GM19023 (cell line): Measurements from ENCODE around the gene AHI1.

Experiments
- ATAC-seq: cut with Tn5 transposase; IDR thresholded peaks from one replicate; pipeline ENCODE4 v1.9.1; 2021; ENCODE audit warnings: mild to moderate bottlenecking, moderate library complexity; ENCODE audit not compliant: unreplicated experiment

Gene AHI1

GRCh38 chr6:135497412-135498184 is at the start of gene AHI1:
AHI1 (minus strand) TSS chr6:135497740; CDS start chr6:135492237, 5,503 bp downstream.
- ATAC-seq = peak; percentile 97

DNA sequence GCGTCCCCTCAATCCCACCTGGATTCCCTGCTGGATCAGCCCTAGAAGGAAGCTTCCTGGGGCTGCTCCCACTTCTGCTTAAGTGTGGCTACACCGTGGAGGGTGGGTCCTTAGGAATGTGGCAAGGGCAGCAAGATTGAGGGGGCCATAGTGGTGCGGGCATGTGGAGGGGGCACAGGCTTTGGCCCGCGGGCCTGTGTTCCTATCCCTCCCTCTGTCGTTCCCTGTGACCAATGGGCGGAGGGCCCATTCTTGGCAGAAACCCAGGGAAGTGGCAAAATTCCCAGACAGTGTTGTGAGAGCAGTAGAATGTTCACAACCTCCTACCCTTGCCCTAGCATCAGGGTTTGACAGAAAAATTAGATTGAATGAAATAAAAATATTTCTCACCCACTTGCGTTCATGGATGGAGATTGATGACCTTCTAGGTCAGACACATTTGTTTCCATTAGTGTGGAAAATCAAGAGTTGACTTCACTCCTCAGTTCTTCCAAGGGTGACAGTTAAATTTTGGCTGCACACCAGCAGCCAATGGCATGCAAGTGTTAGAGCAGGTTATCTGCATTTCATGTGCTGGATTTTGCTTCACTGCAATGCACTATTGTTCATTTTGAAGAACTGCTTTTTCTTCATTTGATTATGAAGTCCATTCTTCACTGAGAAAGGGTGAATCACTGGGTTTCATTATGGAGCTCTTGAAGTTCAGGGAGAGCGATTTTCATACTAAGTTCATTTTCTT is 49.3 kb upstream of the AHI1 start:
- no peak for ATAC-seq

- ATAC-seq = no peak
Measured at GRCh38 chr6:135546206-135546605, 48.7 kb upstream of the AHI1 start.

- ATAC-seq = no peak
Measured at GRCh38 chr6:135540207-135540840, 42.8 kb upstream of the AHI1 start.

- no peak for ATAC-seq
Measured at GRCh38 chr6:135537741-135538301, 40.3 kb upstream of the AHI1 start.

DNA sequence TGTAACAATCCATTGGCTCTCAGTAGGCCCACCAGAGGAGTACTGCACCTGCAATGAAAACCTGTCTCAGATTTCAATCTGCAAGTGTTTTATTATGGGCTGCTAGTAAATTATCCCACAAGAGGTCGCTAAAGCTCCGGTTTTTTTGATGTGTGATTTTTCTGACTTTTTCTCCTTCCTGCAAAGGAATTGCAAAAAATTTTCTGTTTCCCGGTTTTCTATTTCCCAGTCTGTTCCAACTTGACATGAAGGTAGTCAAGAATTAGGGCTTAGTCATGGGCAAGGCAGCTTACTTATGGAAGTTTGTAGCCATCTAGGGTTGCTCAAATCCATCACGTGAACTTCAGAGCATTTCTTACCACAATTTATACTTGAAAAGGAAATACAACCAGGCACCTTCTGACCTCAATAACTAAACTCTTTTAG is 38.5 kb upstream of the AHI1 start:
- no peak for ATAC-seq

DNA sequence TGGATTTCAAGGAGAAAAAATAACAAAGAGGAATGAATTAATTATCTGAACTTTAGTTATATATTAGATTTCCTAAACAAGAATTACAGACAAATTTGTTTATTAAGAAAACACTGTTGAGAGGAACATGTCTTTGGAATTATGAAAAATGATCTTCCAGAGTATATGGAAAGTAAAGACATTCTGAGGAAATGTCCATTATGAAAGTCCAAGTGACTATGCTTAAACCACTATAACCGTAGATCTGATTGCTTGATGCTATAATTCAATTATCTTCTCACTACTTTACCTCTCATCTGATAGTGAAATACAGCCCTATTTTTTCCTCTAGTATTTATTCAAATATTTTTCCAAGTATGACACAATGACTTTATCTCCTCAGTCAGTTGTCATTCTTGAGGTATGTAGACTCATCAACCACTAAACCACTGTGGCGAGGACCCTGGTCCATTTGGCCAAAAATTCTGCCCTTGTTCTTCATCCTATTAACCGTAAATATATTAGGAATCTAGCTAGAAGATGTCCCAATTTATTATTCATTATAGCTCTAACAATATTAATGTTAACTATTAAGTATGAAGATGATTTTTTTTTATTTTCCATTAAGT is 37.3 kb upstream of the AHI1 start:
- no peak for ATAC-seq

DNA sequence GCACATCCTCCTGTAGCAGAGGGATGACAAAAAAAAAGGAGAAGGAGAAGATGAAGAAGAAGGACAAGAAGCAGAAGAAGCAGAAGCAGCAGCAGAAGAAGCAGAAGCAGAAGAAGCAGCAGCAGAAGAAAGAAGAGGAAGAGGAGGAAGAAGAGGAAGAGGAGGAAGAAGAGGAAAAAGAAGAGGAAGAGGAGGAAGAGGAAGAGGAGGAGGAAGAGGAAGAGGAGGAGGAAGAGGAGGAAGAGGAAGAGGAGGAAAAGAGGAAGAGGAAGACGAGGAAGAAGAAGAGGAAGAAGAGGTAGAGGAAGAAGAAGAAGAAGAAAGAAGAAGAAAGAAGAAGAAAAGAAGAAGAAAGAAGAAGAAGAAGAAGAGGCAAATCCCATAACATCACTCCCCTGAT is 35.0 kb upstream of the AHI1 start:
- ATAC-seq = no peak

- ATAC-seq = no peak
Measured at GRCh38 chr6:135531954-135532490, 34.5 kb upstream of the AHI1 start.

DNA sequence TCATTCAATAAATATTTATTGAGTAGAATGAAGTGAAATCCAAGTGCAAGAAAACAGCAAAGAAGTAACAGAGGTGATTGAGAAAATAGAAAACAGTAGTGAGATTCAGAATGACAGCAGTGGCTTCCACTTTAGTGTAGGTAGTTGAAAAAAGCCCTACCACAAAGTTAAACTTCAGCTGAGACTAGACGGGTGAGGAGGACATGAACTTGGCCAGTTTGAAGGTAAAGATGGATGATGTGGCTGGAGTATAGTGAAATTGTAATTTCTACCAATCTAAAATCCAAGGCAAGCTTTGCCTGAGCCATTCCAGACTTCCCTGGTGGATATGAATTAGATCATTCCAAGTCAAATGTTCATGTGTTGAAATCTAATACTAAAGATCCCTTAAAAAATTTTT is 32.6 kb upstream of the AHI1 start:
- no peak for ATAC-seq

- no peak for ATAC-seq
Measured at GRCh38 chr6:135527960-135528249, 30.4 kb upstream of the AHI1 start.

- no peak for ATAC-seq
Measured at GRCh38 chr6:135527116-135527959, 29.8 kb upstream of the AHI1 start.

DNA sequence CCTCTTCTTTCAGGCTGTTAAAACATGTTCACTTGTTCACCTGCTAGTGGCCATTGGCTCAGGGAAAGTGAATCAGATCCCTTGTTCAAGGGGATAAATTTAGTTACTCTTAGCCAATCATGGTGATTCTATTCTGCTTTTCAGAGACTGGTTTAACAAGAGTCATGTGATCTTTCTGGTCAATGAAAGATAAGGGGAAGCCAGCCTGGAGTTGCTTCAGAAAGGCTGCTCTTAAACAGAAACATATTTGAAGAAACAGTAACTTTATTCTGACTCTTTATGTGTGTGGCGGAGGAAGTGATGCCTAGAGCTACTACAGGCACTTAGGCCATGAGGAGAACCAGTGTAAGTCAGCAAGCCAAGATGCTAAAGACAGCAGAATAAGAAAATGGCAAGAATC is 28.1 kb upstream of the AHI1 start:
- ATAC-seq = no peak

DNA sequence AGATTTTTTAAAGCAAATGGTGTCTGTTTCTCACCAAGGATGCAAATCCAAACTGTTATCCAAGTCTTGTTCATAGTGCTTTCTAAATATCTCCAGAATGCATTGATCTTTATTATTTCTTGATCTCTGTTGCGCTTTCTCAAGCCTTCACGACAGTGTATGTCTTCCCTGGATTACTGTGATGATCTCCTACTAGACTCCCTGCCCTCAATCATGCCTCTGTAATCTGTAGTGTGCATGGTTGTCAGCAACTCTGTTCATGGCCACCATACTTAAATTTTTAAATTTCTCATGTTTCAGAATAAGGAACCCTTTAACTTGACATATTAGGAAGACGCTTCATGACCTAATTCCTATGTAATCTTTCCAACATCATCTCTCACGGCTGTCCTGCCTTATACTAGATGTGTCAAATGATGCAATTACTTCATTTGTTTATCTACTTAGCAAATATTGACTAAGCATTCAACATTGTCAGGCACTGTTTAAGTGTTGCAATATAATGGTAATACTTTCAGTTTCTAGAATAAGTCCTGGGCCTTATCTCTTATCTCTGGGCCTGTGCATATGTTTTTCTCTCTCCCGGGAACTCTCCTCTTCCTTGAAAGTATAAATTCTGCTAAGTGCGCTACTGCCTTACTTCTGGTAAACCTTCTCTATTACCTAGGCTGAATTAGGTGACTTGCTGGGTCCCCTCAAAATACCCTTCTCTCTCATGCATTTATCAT is 25.6 kb upstream of the AHI1 start:
- ATAC-seq = no peak

GRCh38 chr6:135521431-135521830 is 23.9 kb upstream of the AHI1 start:
- ATAC-seq = no peak

- ATAC-seq = no peak
Measured at GRCh38 chr6:135520781-135521180, 23.2 kb upstream of the AHI1 start.

- no peak for ATAC-seq
Measured at GRCh38 chr6:135519348-135519747, 21.8 kb upstream of the AHI1 start.

GRCh38 chr6:135517527-135517926 is 20.0 kb upstream of the AHI1 start:
- ATAC-seq = no peak

DNA sequence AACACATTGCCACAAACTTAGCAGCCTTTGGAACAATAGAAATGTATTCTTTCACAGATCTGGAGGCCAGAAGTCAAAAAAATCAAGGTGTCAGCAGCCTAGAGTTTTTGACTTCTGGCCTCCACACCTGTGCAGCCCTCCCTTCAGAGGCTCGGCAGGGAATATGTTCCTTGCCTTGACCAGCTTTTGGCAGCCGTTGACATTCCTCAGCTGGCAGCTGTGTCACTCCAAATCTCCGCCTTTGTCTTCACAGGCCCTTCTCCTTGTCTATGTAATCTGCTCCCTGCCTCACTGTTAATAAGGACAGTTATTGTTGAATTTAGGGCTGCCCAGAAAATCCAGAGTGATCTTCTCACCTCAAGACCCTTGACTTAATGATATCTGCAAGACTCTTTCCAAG is 17.2 kb upstream of the AHI1 start:
- ATAC-seq = no peak
